Testis (tissue), 2 donors: ENCODE data around the gene EIF4E.

Experiments used
- CTCF ChIP-seq, 3 experiments: fragments of 450-650 bp in 2 of 3; fragments of 200-600 bp in 1 of 3; sonication (generic) in 1 of 3; IDR thresholded peaks; one replicate each; pipeline ENCODE4 v1.5.1; 2016 to 2019; ENCODE audit warnings: antibody characterized with exemption in 3 of 3, mild to moderate bottlenecking in 2 of 3, moderate library complexity in 1 of 3
- POLR2A ChIP-seq: fragments of 450-650 bp; IDR thresholded peaks from one replicate; pipeline ENCODE4 v1.6.1; 2017; ENCODE audit warnings: antibody characterized with exemption, mild to moderate bottlenecking, moderate library complexity

- TF ChIP-seq CTCF (IDR thresholded peaks at IDR 0.05) (no peak), POLR2A (no peak)
Observed at GRCh38 chr4:98903561-98903960, 25.4 kb downstream of the EIF4E start.
